ENCODE results near the gene IFT43. TPM values are rescaled to one million over a fixed set of nuclear protein-coding genes. Genes with fewer than 3 reads are reported as not detected.

IFT43 gene
- total RNA-seq, 1 experiment from 2014 or later, result 19.5 TPM

GRCh38 chr14:76125511-76125910, 139.9 kb downstream of the IFT43 start:
- H3K9me3 Mint-ChIP-seq (ENCODE audit: unreplicated experiment), result no peaks in the 10 kb centered on the region
- ChIA-PET CTCF (no interaction called here), POLR2A (no interaction called here)
- Histone ChIP-seq H3K4me1 (no peaks in the 10 kb centered on the region), H3K36me3 (ENCODE audit: control insufficient read depth, insufficient read depth, low read length) (no peaks in the 10 kb centered on the region), H3K27me3 (replicated peaks; ENCODE audit: control insufficient read depth, insufficient read depth, low read length) (no peaks in the 10 kb centered on the region; the same call in 1 of the 2 replicates), H3K9me3 (no peaks in the 10 kb centered on the region), H3K4me3 (ENCODE audit: low read depth, low read length) (no peak overlapping the region)
- no peak for TF ChIP-seq CTCF (IDR thresholded peaks at IDR 0.05; ENCODE audit: insufficient read depth in 1 of 2, low read depth in 1 of 2, low read length in 1 of 2, severe bottlenecking in 1 of 2, unreplicated experiment in 1 of 2)
- no peak overlapping the region for H3K4me3 Mint-ChIP-seq (ENCODE audit: unreplicated experiment)
- no peak for DNase-seq
- H3K27ac Mint-ChIP-seq (ENCODE audit: unreplicated experiment), result no peak overlapping the region
- H3K4me1 Mint-ChIP-seq (ENCODE audit: low read depth, unreplicated experiment), result no peaks in the 10 kb centered on the region
- H3K27me3 Mint-ChIP-seq (ENCODE audit: insufficient read depth, unreplicated experiment), result peaks cover 17% of the 10 kb centered on the region
- no TSS peak for BruUV-seq (replicated peaks)
- intact Hi-C loops (cut with micrococcal nuclease; ENCODE audit: unreplicated experiment), result no loop called here
- no peaks in the 10 kb centered on the region for H3K36me3 Mint-ChIP-seq (ENCODE audit: insufficient read depth, unreplicated experiment)

DNA sequence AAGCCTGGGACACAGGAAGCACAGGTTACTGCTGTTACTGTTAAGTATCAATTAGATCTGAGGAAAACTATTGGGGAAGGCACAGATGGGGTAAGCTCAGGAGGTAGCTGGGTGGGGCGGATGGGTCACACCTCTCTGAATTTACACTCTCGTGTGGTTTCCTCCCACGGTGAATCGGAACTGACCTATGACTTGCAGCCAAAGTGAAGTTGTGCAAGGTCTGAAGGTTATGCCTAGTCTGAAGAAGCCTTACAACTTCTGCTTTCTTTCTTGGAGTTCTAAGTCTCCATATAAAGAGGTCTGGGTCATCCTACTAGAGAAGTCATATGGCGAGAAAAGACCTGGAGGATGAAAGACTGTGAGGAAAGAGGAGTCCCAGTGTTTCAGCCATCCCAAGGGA, 140.5 kb downstream of the IFT43 start:
- no peak for TF ChIP-seq CTCF (IDR thresholded peaks at IDR 0.05; ENCODE audit: insufficient read depth in 1 of 2, low read depth in 1 of 2, low read length in 1 of 2, severe bottlenecking in 1 of 2, unreplicated experiment in 1 of 2)
- H3K27me3 Mint-ChIP-seq (ENCODE audit: insufficient read depth, unreplicated experiment), result peaks cover 22% of the 10 kb centered on the region
- no peaks in the 10 kb centered on the region for H3K36me3 Mint-ChIP-seq (ENCODE audit: insufficient read depth, unreplicated experiment)
- no peak overlapping the region for H3K27ac Mint-ChIP-seq (ENCODE audit: unreplicated experiment)
- no peak overlapping the region for H3K4me3 Mint-ChIP-seq (ENCODE audit: unreplicated experiment)
- Histone ChIP-seq H3K9me3 (no peaks in the 10 kb centered on the region), H3K27me3 (replicated peaks; ENCODE audit: control insufficient read depth, insufficient read depth, low read length) (no peaks in the 10 kb centered on the region; the same call in 1 of the 2 replicates), H3K4me3 (ENCODE audit: low read depth, low read length) (no peak overlapping the region), H3K4me1 (no peaks in the 10 kb centered on the region), H3K36me3 (ENCODE audit: control insufficient read depth, insufficient read depth, low read length) (no peaks in the 10 kb centered on the region)
- no peak for DNase-seq
- BruUV-seq (replicated peaks), result no TSS peak
- H3K4me1 Mint-ChIP-seq (ENCODE audit: low read depth, unreplicated experiment), result no peaks in the 10 kb centered on the region
- POLR2A ChIA-PET, result no interaction called here
- CTCF ChIA-PET, result no interaction called here
- intact Hi-C loops (cut with micrococcal nuclease; ENCODE audit: unreplicated experiment), result no loop called here
- H3K9me3 Mint-ChIP-seq (ENCODE audit: unreplicated experiment), result no peaks in the 10 kb centered on the region

GRCh38 chr14:76129851-76130576, 144.5 kb downstream of the IFT43 start:
- no peak for DNase-seq
- Histone ChIP-seq H3K36me3 (ENCODE audit: control insufficient read depth, insufficient read depth, low read length) (no peaks in the 10 kb centered on the region), H3K4me3 (ENCODE audit: low read depth, low read length) (no peak overlapping the region), H3K9me3 (no peaks in the 10 kb centered on the region), H3K4me1 (no peaks in the 10 kb centered on the region), H3K27me3 (replicated peaks; ENCODE audit: control insufficient read depth, insufficient read depth, low read length) (peaks cover 3% of the 10 kb centered on the region)
- no peak for TF ChIP-seq CTCF (IDR thresholded peaks at IDR 0.05; ENCODE audit: insufficient read depth in 1 of 2, low read depth in 1 of 2, low read length in 1 of 2, severe bottlenecking in 1 of 2, unreplicated experiment in 1 of 2)
- no peaks in the 10 kb centered on the region for H3K9me3 Mint-ChIP-seq (ENCODE audit: unreplicated experiment)
- H3K36me3 Mint-ChIP-seq (ENCODE audit: insufficient read depth, unreplicated experiment), result no peaks in the 10 kb centered on the region
- intact Hi-C loops (cut with micrococcal nuclease; ENCODE audit: unreplicated experiment), result no loop called here
- no TSS peak for BruUV-seq (replicated peaks)
- no peak overlapping the region for H3K4me3 Mint-ChIP-seq (ENCODE audit: unreplicated experiment)
- ChIA-PET POLR2A (no interaction called here), CTCF (no interaction called here)
- no peak overlapping the region for H3K27ac Mint-ChIP-seq (ENCODE audit: unreplicated experiment)
- peaks cover 36% of the 10 kb centered on the region for H3K27me3 Mint-ChIP-seq (ENCODE audit: insufficient read depth, unreplicated experiment)
- no peaks in the 10 kb centered on the region for H3K4me1 Mint-ChIP-seq (ENCODE audit: low read depth, unreplicated experiment)
